HG02610 (cell line): ENCODE results near the gene KRT78.
"Not testable (repeated sequence)": the region's sequence is repeated elsewhere in the genome, so short reads cannot be mapped to it uniquely, and the experiment has no call there.

ENCODE experiments used
- ATAC-seq: cut with Tn5 transposase; IDR thresholded peaks from one replicate; pipeline ENCODE4 v1.9.1; 2021; ENCODE audit warnings: mild to moderate bottlenecking, moderate library complexity; ENCODE audit not compliant: unreplicated experiment

The KRT78 gene

GRCh38 chr12:52798671-52799504, 49.9 kb downstream of the KRT78 start:
- no peak for ATAC-seq

- no peak for ATAC-seq
These were observed 50.7 kb downstream of the KRT78 start for GRCh38 chr12:52798003-52798670.

DNA sequence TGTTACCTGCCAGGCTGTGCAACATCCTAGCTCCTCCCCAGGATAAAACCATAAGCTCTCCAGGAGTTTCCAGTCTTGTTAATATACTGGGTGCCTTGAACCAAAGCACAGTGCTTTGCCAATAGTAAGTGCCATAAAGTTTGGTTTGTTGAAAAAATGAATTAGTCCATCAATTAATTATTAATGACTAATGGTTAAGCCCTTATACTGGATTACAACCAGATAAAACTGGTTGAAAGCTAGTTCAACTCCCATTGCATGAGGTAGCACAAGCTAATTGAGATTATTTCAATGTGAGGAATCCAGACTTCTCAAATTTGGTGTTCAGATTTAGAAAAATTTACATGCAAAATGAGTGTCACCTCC, 51.3 kb downstream of the KRT78 start:
- ATAC-seq, result no peak

DNA sequence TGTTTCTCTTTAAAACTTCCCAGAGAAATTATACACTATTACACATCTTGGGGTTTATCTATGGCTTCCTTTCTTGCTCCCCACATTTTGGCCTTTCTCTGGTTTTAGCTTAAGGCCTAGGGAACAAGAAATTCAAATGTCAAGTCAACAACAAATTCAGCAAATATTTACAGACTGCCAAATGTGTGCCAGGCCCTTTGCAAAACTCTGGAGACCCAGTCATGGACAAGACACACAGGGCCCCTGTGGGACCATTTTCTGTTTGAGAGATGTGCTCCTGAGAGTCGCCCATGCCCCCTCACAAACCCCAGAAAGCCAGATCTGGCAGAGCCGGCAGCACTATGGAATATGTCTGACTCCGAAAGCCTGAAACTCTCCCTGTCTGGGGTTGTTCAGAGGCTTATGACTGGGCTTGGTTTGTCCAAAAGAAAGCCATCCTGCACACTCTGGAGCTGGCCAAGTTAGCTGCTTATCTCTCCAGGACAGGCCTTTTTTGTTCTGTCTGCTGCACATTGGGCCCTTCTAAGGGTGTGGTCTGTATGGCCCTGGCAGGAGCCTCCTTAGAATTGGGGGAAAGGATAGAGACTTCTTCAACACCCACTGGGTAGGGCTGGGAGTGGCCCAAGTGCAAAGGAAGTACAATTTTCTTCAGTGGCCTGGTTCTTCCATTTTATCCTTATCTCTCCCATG, 51.8 kb downstream of the KRT78 start:
- no peak for ATAC-seq

GRCh38 chr12:52796429-52796794, 52.4 kb downstream of the KRT78 start:
- ATAC-seq, result no peak

GRCh38 chr12:52795694-52796428, 52.9 kb downstream of the KRT78 start, which contains the start of gene KRT3:
KRT3 (minus strand) TSS chr12:52796117; CDS start chr12:52796042, 75 bp downstream.
- no peak for ATAC-seq

DNA sequence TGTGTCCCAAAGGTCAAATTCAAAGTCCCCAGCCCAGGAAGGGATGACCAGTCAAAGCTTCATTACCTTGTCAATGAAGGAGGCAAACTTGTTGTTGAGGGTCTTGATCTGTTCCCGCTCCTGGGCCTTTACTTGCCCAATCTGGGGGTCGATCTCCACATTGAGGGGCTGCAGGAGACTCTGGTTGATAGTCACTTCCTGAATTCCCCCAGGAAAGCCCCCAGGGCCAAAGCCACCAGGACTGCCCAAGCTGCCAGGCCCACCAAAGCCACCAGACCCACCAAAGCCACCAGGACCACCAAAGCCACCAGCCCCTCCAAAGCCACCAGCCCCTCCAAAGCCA, 53.5 kb downstream of the KRT78 start:
- ATAC-seq, result not testable (repeated sequence)

GRCh38 chr12:52794479-52795331, 54.1 kb downstream of the KRT78 start:
- no peak for ATAC-seq

DNA sequence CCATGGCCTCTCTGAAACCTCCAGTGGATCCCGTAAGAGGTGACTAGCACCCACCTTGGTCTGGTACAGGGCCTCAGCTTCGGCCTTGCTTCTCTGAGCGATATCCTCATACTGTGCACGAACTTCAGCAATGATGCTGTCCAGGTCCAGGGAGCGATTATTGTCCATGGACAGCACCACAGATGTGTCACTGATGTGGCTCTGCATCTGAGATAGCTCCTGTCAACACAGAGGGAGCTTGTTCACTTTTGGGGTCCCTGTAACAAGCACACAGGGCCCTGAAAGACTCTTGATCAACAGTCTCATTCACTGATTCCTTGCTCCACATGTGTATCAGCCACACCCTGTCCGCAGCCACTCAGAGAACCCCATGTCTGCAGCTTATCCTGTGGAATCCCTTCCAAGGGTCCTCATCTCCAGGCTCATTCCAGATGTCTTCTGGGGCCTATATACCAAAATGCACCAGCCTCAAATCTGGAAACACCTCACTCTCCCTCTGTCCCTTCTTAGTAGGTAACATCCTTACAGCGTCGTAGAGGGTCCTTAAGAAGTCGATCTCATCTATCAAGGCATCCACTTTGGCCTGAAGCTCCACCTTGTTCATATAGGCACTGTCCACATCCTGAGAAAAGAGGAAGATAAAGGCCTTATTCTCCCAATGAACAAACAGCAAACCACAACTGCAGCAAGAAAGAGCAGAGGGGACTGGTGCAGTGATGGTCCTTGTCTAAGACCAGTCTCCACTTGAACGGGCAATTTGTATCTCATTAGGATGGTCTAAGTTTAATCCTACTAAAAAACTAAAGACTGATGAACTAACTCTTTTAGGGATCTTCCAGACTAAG, 56.4 kb downstream of the KRT78 start:
- no peak for ATAC-seq

DNA sequence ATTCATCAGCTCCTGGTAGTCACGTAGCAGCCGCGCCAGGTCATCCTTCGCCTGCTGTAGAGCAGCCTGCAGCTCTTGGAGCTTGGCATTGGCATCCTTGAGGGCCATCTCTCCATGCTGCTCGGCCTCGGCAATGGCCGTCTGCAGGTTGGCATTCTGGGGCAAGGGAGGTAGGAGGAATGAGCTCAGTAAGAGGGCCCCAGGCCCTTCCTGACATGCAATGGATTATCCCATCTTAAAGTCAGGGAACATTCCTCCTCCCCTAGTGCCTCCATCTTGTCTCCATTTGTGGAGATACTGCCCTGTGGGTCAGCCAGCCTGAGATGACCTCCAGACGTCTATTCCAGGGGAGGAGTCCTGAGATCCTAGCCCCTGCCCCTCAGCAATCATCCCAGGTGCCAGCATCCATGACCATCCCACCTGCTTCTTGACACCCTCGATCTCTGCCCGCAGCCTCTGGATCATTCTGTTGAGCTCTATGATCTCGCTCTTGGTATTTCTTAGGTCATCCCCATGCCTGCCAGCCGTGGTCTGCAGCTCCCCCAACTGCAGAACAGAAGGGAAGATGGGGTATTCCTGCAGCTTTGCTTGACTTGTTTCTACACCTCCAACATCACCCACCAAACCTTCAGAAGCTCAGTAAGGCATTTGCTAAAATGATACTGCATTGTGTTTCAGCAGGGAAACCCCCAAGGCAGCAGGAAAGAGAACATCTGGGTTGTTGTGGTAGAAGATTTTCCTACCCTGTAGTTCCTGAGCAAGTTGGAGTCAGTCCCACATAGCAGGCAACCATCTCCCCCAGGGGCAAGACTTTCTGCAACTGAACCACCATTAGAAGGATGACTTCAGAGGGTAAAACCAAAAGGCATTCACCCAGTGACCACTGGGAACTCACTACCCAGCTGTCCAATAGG, 57.3 kb downstream of the KRT78 start:
- ATAC-seq, result no peak

DNA sequence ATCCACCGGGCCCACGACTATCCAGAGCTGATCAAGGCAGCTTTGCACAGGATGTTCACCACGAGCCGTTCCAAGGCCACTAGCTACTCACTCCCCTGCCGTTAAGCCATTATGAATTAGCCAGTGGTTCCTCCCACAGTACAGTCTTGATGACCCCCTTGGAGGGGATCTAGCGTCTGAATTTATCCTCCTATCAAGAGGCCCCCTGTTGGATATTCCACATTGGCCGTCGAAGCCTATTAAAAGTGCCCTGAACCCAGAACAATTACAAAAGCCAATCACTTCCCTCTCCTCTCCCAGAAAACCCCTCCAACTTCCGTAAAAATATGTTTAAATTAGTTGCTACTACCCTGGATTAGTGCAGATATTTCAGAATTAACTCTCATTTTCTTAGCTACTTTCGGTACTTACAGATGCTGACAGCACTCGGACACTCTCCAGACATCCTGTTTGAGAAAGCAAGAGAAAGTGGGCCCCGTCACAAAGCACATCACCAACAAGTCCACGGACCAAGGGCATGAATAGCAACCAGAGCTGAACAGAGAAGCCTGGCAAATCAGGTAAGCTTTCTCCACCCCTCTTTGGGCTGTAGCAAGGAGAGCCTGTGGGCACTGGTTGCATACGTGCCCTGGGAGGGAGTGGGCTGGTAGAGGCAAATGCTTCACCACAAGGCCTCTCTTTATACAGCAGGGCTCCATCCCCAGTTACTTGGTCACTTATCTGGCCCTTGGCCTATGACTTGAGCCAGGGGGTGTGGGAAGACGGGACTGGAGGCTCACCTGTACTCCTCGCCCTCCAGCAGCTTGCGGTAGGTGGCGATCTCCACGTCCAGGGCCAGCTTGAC, 58.1 kb downstream of the KRT78 start:
- ATAC-seq, result no peak

DNA sequence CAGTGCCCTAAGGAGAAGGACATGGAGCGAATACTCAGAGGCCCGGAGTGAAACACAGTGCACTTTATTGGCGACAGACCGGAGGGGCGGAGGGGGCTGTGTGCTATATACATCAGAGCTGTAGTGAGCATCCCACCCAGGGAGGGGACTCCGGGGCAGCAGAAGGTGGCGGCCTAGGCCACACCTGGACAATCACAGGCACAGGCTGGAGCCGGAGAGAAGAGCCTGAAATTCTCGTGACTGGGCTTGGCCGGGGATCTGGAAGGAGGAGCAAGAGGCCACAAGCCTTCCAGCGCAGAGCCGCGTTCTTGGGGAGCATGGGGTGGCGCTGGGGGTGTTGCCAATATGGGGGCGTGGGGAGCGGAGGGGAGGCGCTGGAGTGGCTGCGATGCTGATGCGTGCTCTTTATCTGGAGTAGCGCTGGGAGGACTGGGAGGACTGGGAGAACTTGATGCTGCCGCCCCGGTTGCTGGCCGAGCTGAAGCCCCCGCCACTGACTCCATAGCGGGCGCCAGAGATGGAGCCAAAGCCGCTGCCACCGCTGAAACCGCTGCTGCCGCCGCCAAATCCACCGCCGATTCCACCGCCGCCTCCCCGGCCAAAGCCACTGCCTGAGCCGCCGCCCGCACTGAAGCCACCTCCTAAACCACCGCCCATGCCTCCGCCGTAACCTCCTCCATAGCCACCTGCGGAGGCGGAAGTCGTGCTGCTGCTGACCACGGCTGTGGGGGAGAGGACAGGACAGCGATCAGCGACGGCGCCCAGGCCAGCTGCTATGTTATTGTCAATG, 59.0 kb downstream of the KRT78 start:
- ATAC-seq, result no peak

GRCh38 chr12:52788876-52789636, 59.7 kb downstream of the KRT78 start:
- no peak for ATAC-seq

DNA sequence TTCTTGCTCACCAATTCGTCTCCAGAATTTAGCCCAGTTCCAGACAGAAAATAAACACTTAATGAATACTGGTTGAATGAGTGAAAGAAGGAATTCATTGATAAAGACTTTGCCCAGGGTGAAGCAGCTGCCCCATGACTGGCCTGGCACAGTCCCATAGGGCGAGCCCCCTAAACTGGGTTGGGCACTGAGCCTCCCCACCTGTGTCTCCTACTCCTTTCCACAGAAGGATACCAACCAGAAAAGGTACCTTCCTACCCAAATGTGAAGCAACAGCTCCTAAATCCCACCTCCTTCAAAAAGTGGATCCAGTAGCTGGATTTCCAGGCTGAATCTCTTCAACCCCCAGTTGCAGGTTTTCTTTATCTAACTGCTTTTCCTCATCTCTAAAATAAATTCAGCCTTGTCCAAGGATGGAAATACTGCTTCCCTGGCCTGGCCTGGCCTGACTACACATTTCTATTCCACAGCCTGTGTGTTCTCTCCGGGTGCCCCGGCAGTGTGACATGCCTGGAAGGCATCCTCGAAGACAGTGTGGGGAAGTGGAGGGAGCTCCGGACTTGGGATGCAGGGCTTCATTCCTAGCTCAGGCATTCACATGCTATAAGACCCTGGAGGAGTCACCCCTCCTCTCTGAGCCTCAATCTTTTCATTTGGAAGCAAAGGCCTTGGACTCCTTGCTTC, 60.5 kb downstream of the KRT78 start:
- ATAC-seq, result no peak
